A673 (cell line): Measurements from ENCODE around the gene BCL2L2. TPM values are rescaled to one million over a fixed set of nuclear protein-coding genes. Genes with fewer than 3 reads are reported as not detected.

ENCODE experiments used
- BruUV-seq: library from RNA; stranded (reverse); fragments of 400-500 nt; replicated peaks from 2 replicates; lab custom pipeline; 2021; lab: Mats Ljungman, UMichigan
- CTCF ChIA-PET: fragments of 300-600 bp; sonication (Branson Sonifier 250); formaldehyde crosslinking; loops from one replicate; lab custom pipeline; 2022; ENCODE audit warnings: antibody characterized with exemption; lab: Charles Lee
- POLR2A ChIA-PET: fragments of 300-600 bp; sonication (Branson Sonifier 250); formaldehyde crosslinking; loops from one replicate; lab custom pipeline; 2022; ENCODE audit warnings: antibody characterized with exemption; ENCODE audit not compliant: low non-redundant PET; lab: Charles Lee
- DNase-seq: peaks from one replicate; pipeline ENCODE4 v3.0.0-alpha.2; 2015; ENCODE audit warnings: low spot score
- H3K27ac ChIP-seq: fragments of 200-600 bp; sonication (generic); 2 replicates; pipeline ENCODE4 v1.5.1; 2016; ENCODE audit warnings: mixed run types, low read depth, mild to moderate bottlenecking, mixed read lengths, antibody characterized with exemption, low read length; ENCODE audit not compliant: poor library complexity, severe bottlenecking
- H3K27me3 ChIP-seq: fragments of 200-600 bp; sonication (generic); replicated peaks from 2 replicates; pipeline ENCODE4 v1.6.1; 2017; ENCODE audit warnings: mixed run types, low read depth, mild to moderate bottlenecking, mixed read lengths, antibody characterized with exemption, low read length; ENCODE audit not compliant: insufficient read depth, poor library complexity
- H3K36me3 ChIP-seq: fragments of 200-600 bp; sonication (generic); 2 replicates; pipeline ENCODE4 v1.6.1; 2016; ENCODE audit warnings: mixed run types, mild to moderate bottlenecking, mixed read lengths, antibody characterized with exemption, low read length; ENCODE audit not compliant: insufficient read depth, poor library complexity, severe bottlenecking
- H3K4me1 ChIP-seq: fragments of 200-600 bp; sonication (generic); 2 replicates; pipeline ENCODE4 v1.6.1; 2017; ENCODE audit warnings: mixed run types, mild to moderate bottlenecking, mixed read lengths, antibody characterized with exemption, low read length; ENCODE audit not compliant: insufficient read depth, poor library complexity, severe bottlenecking
- H3K4me3 ChIP-seq: fragments of 200-600 bp; sonication (generic); 2 replicates; pipeline ENCODE4 v1.5.1; 2016; ENCODE audit warnings: low read depth, mixed run types, mild to moderate bottlenecking, mixed read lengths, low read length; ENCODE audit not compliant: poor library complexity, severe bottlenecking
- H3K9me3 ChIP-seq: fragments of 200-600 bp; sonication (generic); 2 replicates; pipeline ENCODE4 v1.6.1; 2016; ENCODE audit warnings: mixed run types, low read depth, mild to moderate bottlenecking, mixed read lengths, antibody characterized with exemption, low read length; ENCODE audit not compliant: poor library complexity, severe bottlenecking
- CTCF ChIP-seq: fragments of 300-800, 200-600 bp; sonication (generic); conservative IDR thresholded peaks from 2 replicates; pipeline ENCODE4 v1.5.1; 2017; ENCODE audit warnings: low read depth, mild to moderate bottlenecking, antibody characterized with exemption, low read length, moderate library complexity, mixed read lengths
- EZH2 ChIP-seq: fragments of 200-600 bp; sonication (generic); IDR thresholded peaks from 2 replicates; pipeline ENCODE4 v1.6.1; 2017; ENCODE audit warnings: borderline replicate concordance, low read depth, mild to moderate bottlenecking, mixed read lengths, antibody characterized with exemption, low read length; ENCODE audit not compliant: poor library complexity, severe bottlenecking
- intact Hi-C: fragments of 100-400 bp; cut with micrococcal nuclease; formaldehyde crosslinking; loops from one replicate; pipeline ENCODE4 v1.10.0; 2022; ENCODE audit not compliant: unreplicated experiment
- total RNA-seq: library from RNA; stranded (reverse); gene quantifications from 2 replicates; pipeline ENCODE4 v1.2.3, GENCODE V29; 2021

The BCL2L2 gene
- total RNA-seq, 1 experiment from 2014 or later: 22.8 TPM

- ChIA-PET POLR2A (no interaction called here), CTCF (interaction anchor here (0.6 to 0.7 kb wide), 3 partner anchors 10 to 117 kb away, joined by 3 to 5 read pairs (median 4); partner anchors contain the start of genes BCL2L2 and HOMEZ)
- Histone ChIP-seq H3K27ac (no peak overlapping the region), H3K36me3 (peaks cover 3% of the 10 kb centered on the region), H3K9me3 (no peaks in the 10 kb centered on the region), H3K4me3 (no peak overlapping the region), H3K4me1 (peaks cover 22% of the 10 kb centered on the region), H3K27me3 (no peaks in the 10 kb centered on the region)
- no peak for DNase-seq
- BruUV-seq: no TSS peak
- intact Hi-C loops: loop anchor here (10.0 kb wide), 1 partner anchor 171 kb away; no protein-coding TSS in a partner anchor
- TF ChIP-seq CTCF (no peak), EZH2 (no peak)
Observed at GRCh38 chr14:23296012-23296777, 10.4 kb upstream of the BCL2L2 start.

DNA sequence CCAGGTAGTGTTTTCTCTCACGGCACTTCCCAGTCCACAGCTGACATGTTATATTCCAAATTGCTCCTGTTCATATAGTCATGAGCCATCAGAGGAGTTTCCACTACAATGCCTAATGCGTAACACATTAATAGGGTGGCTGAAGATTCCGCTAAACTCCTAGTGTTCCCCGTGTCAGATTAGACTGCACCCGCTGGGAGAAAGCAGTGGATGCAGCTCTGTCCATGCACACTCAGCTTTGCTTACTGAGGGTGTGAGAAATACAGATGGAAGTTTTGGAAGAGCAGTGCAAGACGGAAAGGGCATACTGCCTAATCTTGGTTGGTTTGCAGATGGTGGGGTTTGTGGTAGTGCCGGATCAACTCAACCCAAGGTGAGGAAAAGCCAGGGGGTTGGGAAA is 9.5 kb upstream of the BCL2L2 start:
- intact Hi-C loops: loop anchor here (10.0 kb wide), 1 partner anchor 172 kb away; no protein-coding TSS in a partner anchor
- no peak for TF ChIP-seq CTCF
- no peak for TF ChIP-seq EZH2
- no peak overlapping the region for H3K27ac ChIP-seq
- ChIA-PET POLR2A (no interaction called here), CTCF (no interaction called here)
- H3K4me1 ChIP-seq: peaks cover 22% of the 10 kb centered on the region
- BruUV-seq: no TSS peak
- H3K36me3 ChIP-seq: peaks cover 3% of the 10 kb centered on the region
- no peak overlapping the region for H3K4me3 ChIP-seq
- no peaks in the 10 kb centered on the region for H3K9me3 ChIP-seq
- DNase-seq: no peak
- H3K27me3 ChIP-seq: no peaks in the 10 kb centered on the region

DNA sequence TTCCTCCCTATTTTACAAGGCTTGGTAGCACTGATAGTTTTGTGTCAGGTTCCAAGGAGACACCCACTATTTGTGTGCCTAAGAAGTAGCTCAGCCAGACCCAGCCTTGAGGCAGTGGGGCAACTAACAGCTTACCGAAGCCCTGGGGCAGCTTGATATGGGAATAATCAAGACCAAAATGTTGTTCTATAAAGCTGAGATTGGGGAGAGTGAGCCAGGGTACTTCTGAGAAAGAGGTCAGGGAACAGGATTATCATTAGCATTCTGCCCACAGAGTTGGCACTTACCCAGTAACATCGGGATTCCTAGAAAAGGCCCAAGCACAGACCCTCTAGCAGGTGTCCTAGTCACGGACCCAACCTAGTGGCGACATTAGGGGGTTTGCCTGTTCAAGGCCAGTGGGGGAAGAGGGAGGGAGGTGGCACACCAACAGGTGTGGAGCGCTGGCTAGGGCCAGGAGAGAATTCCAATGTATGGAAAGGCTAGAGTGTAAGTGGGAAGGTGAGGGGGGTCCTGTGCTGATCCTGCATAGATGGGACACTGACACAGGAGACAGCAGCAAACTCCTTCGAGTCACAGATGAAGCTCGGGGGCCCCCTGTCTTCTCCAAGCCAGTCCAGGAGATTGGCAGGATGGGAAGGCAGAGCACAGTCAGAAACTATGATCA is 8.9 kb upstream of the BCL2L2 start:
- Histone ChIP-seq H3K36me3 (peaks cover 3% of the 10 kb centered on the region), H3K9me3 (no peaks in the 10 kb centered on the region), H3K4me1 (peaks cover 23% of the 10 kb centered on the region), H3K4me3 (no peak overlapping the region), H3K27ac (no peak overlapping the region), H3K27me3 (no peaks in the 10 kb centered on the region)
- ChIA-PET CTCF (no interaction called here), POLR2A (interaction anchor here (0.6 kb wide), 1 partner anchor 343 kb away, joined by 3 read pairs; no protein-coding TSS in a partner anchor)
- BruUV-seq: no TSS peak
- intact Hi-C loops: loop anchor here (2.0 to 10.0 kb wide), 2 partner anchors 33 to 173 kb away; no protein-coding TSS in a partner anchor
- TF ChIP-seq CTCF (no peak), EZH2 (no peak)
- no peak for DNase-seq
